ENCODE results near the gene SMAD1. TPM values are rescaled to one million over a fixed set of nuclear protein-coding genes. Genes with fewer than 3 reads are reported as not detected.

Gene SMAD1
- total and polyA plus RNA-seq, 11 donors, result 1.8 to 21.4 (median 14.8) TPM

DNA sequence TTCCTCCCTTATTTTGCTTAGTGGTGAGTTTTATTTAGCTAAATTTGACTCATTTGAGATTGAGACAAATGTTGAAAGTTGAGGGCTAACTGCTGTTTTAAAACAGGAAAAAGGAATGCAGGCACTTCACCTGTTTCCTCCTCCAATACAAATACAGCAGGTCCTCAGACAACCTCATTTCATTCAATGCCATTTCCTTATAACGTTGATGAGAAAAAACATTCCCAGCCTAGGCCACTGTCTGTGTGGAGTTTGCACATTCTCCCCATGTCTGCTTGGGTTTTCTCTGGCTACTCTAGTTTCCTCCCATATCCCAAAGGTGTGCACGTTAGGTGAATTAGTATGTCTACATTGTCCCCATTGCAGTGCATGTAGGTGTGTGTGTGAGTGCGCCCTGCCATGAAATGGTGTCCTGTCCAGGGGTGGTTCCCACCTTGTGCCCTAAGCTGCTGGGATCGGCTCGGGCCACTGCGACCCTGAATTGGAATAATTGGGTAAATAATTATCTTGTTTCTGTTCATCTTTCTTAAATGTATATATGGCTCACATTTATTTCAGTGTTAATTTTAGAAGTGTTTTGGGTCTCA is 21.9 kb downstream of the SMAD1 start:
- Histone ChIP-seq H3K4me1 (peaks cover 7 to 72% (median 55%) of the 10 kb centered on the region in 12 donors), H3K4me3 (no peak overlapping the region), H3K27me3 (no peaks in the 10 kb centered on the region), H3K36me3 (no peaks in the 10 kb centered on the region), H3K27ac (peak overlapping the region in 7 of 12 donors; percentile 7 to 50 (median 18)), H3K9me3 (no peaks in the 10 kb centered on the region)
- DNase-seq, result no peak
- TF ChIP-seq, protein P1, sequence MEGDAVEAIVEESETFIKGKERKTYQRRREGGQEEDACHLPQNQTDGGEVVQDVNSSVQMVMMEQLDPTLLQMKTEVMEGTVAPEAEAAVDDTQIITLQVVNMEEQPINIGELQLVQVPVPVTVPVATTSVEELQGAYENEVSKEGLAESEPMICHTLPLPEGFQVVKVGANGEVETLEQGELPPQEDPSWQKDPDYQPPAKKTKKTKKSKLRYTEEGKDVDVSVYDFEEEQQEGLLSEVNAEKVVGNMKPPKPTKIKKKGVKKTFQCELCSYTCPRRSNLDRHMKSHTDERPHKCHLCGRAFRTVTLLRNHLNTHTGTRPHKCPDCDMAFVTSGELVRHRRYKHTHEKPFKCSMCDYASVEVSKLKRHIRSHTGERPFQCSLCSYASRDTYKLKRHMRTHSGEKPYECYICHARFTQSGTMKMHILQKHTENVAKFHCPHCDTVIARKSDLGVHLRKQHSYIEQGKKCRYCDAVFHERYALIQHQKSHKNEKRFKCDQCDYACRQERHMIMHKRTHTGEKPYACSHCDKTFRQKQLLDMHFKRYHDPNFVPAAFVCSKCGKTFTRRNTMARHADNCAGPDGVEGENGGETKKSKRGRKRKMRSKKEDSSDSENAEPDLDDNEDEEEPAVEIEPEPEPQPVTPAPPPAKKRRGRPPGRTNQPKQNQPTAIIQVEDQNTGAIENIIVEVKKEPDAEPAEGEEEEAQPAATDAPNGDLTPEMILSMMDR (IDR thresholded peaks at IDR 0.05), result no peak
- TF ChIP-seq POLR2A (IDR thresholded peaks at IDR 0.05), result no peak
- peak in 1 of 4 donors; percentile 19 for ATAC-seq
- intact Hi-C loops (cut with DNase I), result no loop called here
- 65 to 71% (median 68%) methylated on average over 6 of the region's 6 CpGs for WGBS, 4 donors

DNA sequence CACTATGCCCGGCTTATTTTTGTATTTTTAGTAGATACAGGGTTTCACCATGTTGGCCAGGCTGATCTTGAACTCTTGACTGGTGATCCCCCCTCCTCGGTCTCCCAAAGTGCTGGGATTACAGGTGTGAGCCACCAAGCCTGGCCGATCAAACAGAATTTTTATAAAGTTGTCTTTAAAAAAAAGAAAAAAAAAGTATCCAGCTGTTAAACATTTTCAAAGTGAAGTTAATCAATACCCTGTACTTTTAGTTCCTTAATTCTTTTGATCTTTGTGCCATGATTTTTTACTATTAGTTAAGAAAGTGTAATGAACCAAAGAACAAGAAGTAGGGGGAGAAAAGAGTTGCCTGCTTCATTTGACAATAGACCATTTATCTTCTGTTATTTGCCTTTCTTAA is 24.3 kb downstream of the SMAD1 start:
- Histone ChIP-seq H3K36me3 (no peaks in the 10 kb centered on the region), H3K9me3 (peaks cover 0 to 2% (median 0%) of the 10 kb centered on the region in 12 donors), H3K4me1 (peaks cover 7 to 59% (median 48%) of the 10 kb centered on the region in 12 donors), H3K27ac (no peak overlapping the region), H3K4me3 (no peak overlapping the region), H3K27me3 (no peaks in the 10 kb centered on the region)
- no peak for DNase-seq
- intact Hi-C loops (cut with DNase I), result no loop called here
- no peak for ATAC-seq
- TF ChIP-seq, protein P1 (IDR thresholded peaks at IDR 0.05), result no peak
- TF ChIP-seq POLR2A (IDR thresholded peaks at IDR 0.05), result no peak
- WGBS, 4 donors, result 94 to 95% (median 94%) methylated on average over 3 of the region's 3 CpGs

DNA sequence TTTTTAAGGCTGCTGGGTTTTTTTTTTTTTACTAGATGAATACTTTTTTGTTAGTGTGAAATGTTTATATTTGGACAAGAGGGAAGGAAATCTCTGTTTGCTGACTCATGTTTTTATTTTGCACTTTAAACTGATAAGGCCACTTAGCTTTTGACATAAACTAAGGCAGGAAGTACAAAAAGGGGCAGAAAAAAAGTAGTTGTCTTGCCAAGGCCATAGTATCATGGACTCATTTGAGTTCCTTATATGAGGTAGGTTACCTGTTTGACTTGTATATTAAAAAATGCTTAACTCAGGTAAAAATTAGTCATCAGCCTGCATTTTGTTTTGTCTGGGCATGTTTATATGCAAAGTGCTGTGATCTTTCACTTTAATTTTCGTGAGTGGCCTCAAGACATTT is 26.0 kb downstream of the SMAD1 start:
- WGBS, 4 donors, result 60 to 70% (median 69%) methylated on average over 1 of the region's 1 CpG
- Histone ChIP-seq H3K4me1 (peaks cover 3 to 45% (median 33%) of the 10 kb centered on the region in 12 donors), H3K9me3 (peaks cover 0 to 19% (median 14%) of the 10 kb centered on the region in 12 donors), H3K4me3 (no peak overlapping the region), H3K27me3 (no peaks in the 10 kb centered on the region), H3K36me3 (no peaks in the 10 kb centered on the region), H3K27ac (peak overlapping the region in 6 of 12 donors; percentile 1 to 52 (median 24))
- DNase-seq (no peak), ATAC-seq (peak in 2 of 4 donors; percentile 55 to 59)
- intact Hi-C loops (cut with DNase I), result no loop called here
- TF ChIP-seq, protein P1 (IDR thresholded peaks at IDR 0.05), result no peak
- no peak for TF ChIP-seq POLR2A (IDR thresholded peaks at IDR 0.05)

DNA sequence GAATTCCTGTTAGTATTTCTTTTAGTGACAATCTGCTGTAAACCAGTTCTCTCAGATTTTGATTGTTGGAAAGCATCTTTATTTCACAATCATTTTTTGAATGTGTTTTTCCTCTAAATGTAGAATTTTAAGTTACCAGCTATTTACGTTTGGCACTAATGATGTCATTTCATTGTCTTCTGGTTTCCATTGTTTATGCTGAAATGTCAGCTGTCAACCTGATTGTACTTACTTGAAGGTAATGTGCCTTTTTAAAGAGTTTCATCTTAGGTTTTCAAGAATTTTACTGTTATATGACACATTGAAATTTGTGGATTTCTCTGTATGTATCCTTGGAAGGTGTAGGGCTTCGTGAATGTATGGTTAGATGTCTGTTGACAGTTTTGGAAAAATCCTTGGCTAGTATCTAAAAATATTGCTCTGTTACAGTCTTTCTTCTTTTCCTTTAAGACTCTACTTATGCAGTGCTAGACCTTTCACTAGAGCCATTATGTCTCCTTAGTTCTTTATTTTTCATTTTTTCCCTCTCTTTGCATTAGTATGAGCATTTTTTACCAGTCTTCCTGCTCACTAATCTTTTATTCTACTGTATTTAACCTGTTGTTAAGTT is 30.4 kb downstream of the SMAD1 start:
- WGBS, 4 donors, result 75 to 79% (median 78%) methylated on average over 2 of the region's 2 CpGs

More for the DNA sequence above, 30.4 kb downstream of the SMAD1 start:
- ATAC-seq (no peak), DNase-seq (no peak)
- H3K36me3 ChIP-seq, result peaks cover 0 to 15% (median 0%) of the 10 kb centered on the region in 9 donors
- TF ChIP-seq, protein P1 (IDR thresholded peaks at IDR 0.05), result no peak
- no peak for TF ChIP-seq POLR2A (IDR thresholded peaks at IDR 0.05)
- H3K9me3 ChIP-seq, result peaks cover 0 to 23% (median 14%) of the 10 kb centered on the region in 12 donors
- H3K4me3 ChIP-seq, result no peak overlapping the region
- intact Hi-C loops (cut with DNase I), result no loop called here
- H3K27me3 ChIP-seq, result no peaks in the 10 kb centered on the region
- no peak overlapping the region for H3K27ac ChIP-seq
- peaks cover 0 to 30% (median 16%) of the 10 kb centered on the region in 12 donors for H3K4me1 ChIP-seq
